ENCODE results near the gene MMP17. TPM values are rescaled to one million over a fixed set of nuclear protein-coding genes. Genes with fewer than 3 reads are reported as not detected.

MMP17 gene
- total and polyA plus RNA-seq, 2 donors (not counting 1 experiment from before 2014, with no cell fraction given): 3.2 to 13.5 TPM

DNA sequence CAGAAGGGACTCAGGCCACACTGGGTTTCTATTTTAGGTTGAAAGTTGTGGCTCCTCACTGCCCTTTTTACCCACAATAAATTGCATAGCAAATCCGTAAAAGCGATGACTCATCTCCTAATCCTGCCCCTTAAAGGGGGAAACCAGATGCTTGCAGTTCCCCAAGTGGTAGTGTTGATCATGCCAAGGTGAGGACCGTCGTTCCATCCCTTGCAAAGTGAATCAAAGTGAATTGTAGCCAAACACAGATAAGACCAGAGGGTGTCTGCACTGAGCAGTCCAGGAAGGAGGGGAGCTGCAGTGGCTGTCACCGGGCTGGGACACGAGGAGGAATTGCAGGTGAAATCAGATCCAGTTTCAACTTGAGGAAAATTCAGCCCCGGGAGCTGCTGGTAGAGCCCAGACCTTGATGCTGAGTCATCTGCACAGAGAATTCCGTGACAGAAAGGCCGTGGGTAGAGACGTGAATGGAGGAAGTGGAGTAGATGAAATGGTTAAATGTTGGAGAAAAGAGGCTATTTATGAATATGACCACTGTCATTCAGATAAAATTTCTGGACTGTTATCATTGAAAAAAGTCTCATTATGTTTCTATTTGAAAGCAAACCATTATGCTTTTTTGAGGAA lies 44.2 kb upstream of the MMP17 start:
- Histone ChIP-seq H3K4me3 (replicated peaks in 1 of 4; ENCODE audit: control extremely low read depth in 1 of 4, insufficient read depth in 1 of 4, low read depth in 3 of 4, low read length in 4 of 4) (peak overlapping the region in 1 of 4 experiments; percentile 18), H3K36me3 (ENCODE audit: control insufficient read depth, insufficient read depth, low read length) (peaks cover 15% of the 10 kb centered on the region), H3K27me3 (ENCODE audit: control insufficient read depth, insufficient read depth, low read length) (no peaks in the 10 kb centered on the region), H3K9me3 (ENCODE audit: control insufficient read depth, insufficient read depth, low read depth, low read length) (no peaks in the 10 kb centered on the region), H3K4me1 (ENCODE audit: control insufficient read depth, extremely low read depth, insufficient read depth, low read length) (peaks cover 2% of the 10 kb centered on the region), H4K20me1 (ENCODE audit: control insufficient read depth, extremely low read depth, insufficient read depth, low read length) (no peaks in the 10 kb centered on the region), H3K27ac (ENCODE audit: insufficient read depth, low read length) (peak overlapping the region; percentile 34), H3K9ac (ENCODE audit: insufficient read depth, low read length) (no peak overlapping the region), H3K79me2 (ENCODE audit: control insufficient read depth, insufficient read depth, low read length) (no peaks in the 10 kb centered on the region), H3K4me2 (ENCODE audit: extremely low read depth, insufficient read depth, low read length) (peak overlapping the region; percentile 11), H2AFZ (ENCODE audit: low read length) (no peak overlapping the region)
- DNase-seq (ENCODE audit: low read depth in 2 of 2): peak; percentile 82 to 89
- TF ChIP-seq, protein P1, sequence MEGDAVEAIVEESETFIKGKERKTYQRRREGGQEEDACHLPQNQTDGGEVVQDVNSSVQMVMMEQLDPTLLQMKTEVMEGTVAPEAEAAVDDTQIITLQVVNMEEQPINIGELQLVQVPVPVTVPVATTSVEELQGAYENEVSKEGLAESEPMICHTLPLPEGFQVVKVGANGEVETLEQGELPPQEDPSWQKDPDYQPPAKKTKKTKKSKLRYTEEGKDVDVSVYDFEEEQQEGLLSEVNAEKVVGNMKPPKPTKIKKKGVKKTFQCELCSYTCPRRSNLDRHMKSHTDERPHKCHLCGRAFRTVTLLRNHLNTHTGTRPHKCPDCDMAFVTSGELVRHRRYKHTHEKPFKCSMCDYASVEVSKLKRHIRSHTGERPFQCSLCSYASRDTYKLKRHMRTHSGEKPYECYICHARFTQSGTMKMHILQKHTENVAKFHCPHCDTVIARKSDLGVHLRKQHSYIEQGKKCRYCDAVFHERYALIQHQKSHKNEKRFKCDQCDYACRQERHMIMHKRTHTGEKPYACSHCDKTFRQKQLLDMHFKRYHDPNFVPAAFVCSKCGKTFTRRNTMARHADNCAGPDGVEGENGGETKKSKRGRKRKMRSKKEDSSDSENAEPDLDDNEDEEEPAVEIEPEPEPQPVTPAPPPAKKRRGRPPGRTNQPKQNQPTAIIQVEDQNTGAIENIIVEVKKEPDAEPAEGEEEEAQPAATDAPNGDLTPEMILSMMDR (conservative IDR thresholded peaks at IDR 0.05 in 1 of 2, IDR thresholded peaks at IDR 0.05 in 1 of 2; ENCODE audit: low read depth in 1 of 2, low read length in 2 of 2): no peak
- no peak for TF ChIP-seq EZH2 (IDR thresholded peaks at IDR 0.05; ENCODE audit: low read length, missing control alignments)

DNA sequence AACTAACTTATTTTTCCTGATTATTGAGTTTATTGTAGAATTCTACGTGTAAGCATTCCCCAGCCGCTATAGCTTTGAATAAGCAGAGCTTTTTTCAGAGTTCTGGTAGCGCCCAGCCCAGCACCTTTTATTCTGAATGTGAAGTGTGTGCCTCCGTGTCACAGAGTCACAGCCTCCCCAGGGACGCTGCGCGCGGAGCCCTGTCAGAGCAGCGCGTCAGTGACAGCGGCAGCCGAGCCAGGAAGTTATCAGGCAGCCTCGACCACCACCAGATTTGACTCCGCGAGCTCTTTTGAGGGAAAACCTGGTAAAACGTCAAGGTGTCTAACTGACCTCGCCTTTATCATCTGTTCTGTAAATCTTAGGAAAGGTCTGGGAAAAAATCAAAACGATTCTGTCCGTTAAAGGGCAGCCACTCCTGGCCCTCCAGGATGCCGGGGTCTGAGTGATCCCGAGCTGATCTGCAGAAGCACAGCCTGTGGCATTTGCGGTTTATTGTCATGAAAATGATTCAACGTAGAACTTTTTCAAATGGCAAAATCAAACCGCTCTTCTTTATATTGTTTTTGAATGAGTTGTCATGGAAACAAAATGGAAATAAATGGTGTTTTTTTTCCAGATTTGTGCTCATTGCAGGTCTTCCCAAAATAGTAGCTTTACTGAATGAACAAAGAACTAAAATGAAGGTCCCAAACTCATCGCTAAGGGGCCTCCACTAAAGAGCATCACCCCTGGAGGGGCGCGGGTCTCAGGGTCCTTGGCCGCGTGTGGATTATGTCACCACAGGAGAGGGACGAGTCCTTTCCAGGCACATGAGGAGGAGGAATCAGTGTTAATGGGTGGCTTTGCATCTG lies 43.1 kb upstream of the MMP17 start:
- Histone ChIP-seq H3K27ac (ENCODE audit: insufficient read depth, low read length) (peak overlapping the region; percentile 63), H3K27me3 (ENCODE audit: control insufficient read depth, insufficient read depth, low read length) (no peaks in the 10 kb centered on the region), H3K4me1 (ENCODE audit: control insufficient read depth, extremely low read depth, insufficient read depth, low read length) (peaks cover 2% of the 10 kb centered on the region), H3K79me2 (ENCODE audit: control insufficient read depth, insufficient read depth, low read length) (no peaks in the 10 kb centered on the region), H3K36me3 (ENCODE audit: control insufficient read depth, insufficient read depth, low read length) (peaks cover 16% of the 10 kb centered on the region), H3K9me3 (ENCODE audit: control insufficient read depth, insufficient read depth, low read depth, low read length) (no peaks in the 10 kb centered on the region), H3K4me2 (ENCODE audit: extremely low read depth, insufficient read depth, low read length) (no peak overlapping the region), H3K9ac (ENCODE audit: insufficient read depth, low read length) (no peak overlapping the region), H2AFZ (ENCODE audit: low read length) (no peak overlapping the region), H4K20me1 (ENCODE audit: control insufficient read depth, extremely low read depth, insufficient read depth, low read length) (no peaks in the 10 kb centered on the region), H3K4me3 (replicated peaks in 1 of 4; ENCODE audit: control extremely low read depth in 1 of 4, insufficient read depth in 1 of 4, low read depth in 3 of 4, low read length in 4 of 4) (no peak overlapping the region)
- no peak for TF ChIP-seq EZH2 (IDR thresholded peaks at IDR 0.05; ENCODE audit: low read length, missing control alignments)
- TF ChIP-seq, protein P1 (conservative IDR thresholded peaks at IDR 0.05 in 1 of 2, IDR thresholded peaks at IDR 0.05 in 1 of 2; ENCODE audit: low read depth in 1 of 2, low read length in 2 of 2): no peak
- peak; percentile 6 to 87 for DNase-seq (ENCODE audit: low read depth in 2 of 2)

DNA sequence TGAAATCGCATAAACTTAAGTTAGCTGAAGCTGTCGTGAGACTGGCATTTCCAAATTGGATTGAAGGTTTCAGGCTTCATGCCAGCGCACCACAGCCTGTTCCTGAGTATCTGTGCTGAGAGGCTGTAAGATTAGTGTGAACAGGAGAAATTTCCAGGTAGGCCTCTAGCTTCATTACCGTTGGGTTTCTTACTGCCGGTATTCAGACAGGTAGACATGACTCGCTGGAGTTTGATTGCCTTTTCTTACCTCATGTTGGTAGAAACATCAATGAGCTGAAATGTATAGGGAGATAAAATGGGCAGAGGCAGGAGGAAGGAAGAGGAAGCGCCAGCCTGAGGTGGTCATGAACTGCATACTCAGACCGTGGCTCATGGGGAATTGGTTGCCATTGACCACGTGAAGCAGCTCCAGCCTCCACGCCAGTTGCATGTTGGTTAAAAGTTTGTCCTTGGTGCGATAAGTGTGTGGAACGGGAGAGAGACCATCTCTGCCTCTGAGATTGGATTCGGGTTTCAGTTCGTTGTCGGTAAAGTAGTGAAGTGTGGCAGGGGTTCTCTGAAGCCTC lies 42.3 kb upstream of the MMP17 start:
- no peaks in the 10 kb centered on the region for H4K20me1 ChIP-seq (ENCODE audit: control insufficient read depth, extremely low read depth, insufficient read depth, low read length)
- H3K27me3 ChIP-seq (ENCODE audit: control insufficient read depth, insufficient read depth, low read length): no peaks in the 10 kb centered on the region
- H3K9ac ChIP-seq (ENCODE audit: insufficient read depth, low read length): no peak overlapping the region
- no peak overlapping the region for H3K4me3 ChIP-seq (replicated peaks in 1 of 4; ENCODE audit: control extremely low read depth in 1 of 4, insufficient read depth in 1 of 4, low read depth in 3 of 4, low read length in 4 of 4)
- DNase-seq (ENCODE audit: low read depth in 2 of 2): peak in 1 of 2 donors; percentile 48
- TF ChIP-seq EZH2 (IDR thresholded peaks at IDR 0.05; ENCODE audit: low read length, missing control alignments): no peak
- TF ChIP-seq, protein P1 (conservative IDR thresholded peaks at IDR 0.05 in 1 of 2, IDR thresholded peaks at IDR 0.05 in 1 of 2; ENCODE audit: low read depth in 1 of 2, low read length in 2 of 2): no peak
- peaks cover 2% of the 10 kb centered on the region for H3K4me1 ChIP-seq (ENCODE audit: control insufficient read depth, extremely low read depth, insufficient read depth, low read length)
- peak overlapping the region; percentile 63 for H3K27ac ChIP-seq (ENCODE audit: insufficient read depth, low read length)
- no peaks in the 10 kb centered on the region for H3K79me2 ChIP-seq (ENCODE audit: control insufficient read depth, insufficient read depth, low read length)
- no peak overlapping the region for H2AFZ ChIP-seq (ENCODE audit: low read length)
- H3K9me3 ChIP-seq (ENCODE audit: control insufficient read depth, insufficient read depth, low read depth, low read length): no peaks in the 10 kb centered on the region
- H3K4me2 ChIP-seq (ENCODE audit: extremely low read depth, insufficient read depth, low read length): no peak overlapping the region
- H3K36me3 ChIP-seq (ENCODE audit: control insufficient read depth, insufficient read depth, low read length): peaks cover 16% of the 10 kb centered on the region

Data from fibroblast of lung (primary cell).